Measurements from ENCODE around the gene APPL2. TPM values are rescaled to one million over a fixed set of nuclear protein-coding genes. Genes with fewer than 3 reads are reported as not detected.

APPL2 gene
- total RNA-seq, 1 donor from 2014 or later, result 35.6 TPM

- no peaks in the 10 kb centered on the region for H3K4me1 Mint-ChIP-seq (ENCODE audit: low read depth, unreplicated experiment)
- no peaks in the 10 kb centered on the region for H3K27me3 Mint-ChIP-seq (ENCODE audit: unreplicated experiment)
- H3K4me3 Mint-ChIP-seq (ENCODE audit: unreplicated experiment), result no peak overlapping the region
- H3K36me3 Mint-ChIP-seq (ENCODE audit: unreplicated experiment), result no peaks in the 10 kb centered on the region
- H3K27ac Mint-ChIP-seq (ENCODE audit: unreplicated experiment), result no peak overlapping the region
- TF ChIP-seq, protein P1, sequence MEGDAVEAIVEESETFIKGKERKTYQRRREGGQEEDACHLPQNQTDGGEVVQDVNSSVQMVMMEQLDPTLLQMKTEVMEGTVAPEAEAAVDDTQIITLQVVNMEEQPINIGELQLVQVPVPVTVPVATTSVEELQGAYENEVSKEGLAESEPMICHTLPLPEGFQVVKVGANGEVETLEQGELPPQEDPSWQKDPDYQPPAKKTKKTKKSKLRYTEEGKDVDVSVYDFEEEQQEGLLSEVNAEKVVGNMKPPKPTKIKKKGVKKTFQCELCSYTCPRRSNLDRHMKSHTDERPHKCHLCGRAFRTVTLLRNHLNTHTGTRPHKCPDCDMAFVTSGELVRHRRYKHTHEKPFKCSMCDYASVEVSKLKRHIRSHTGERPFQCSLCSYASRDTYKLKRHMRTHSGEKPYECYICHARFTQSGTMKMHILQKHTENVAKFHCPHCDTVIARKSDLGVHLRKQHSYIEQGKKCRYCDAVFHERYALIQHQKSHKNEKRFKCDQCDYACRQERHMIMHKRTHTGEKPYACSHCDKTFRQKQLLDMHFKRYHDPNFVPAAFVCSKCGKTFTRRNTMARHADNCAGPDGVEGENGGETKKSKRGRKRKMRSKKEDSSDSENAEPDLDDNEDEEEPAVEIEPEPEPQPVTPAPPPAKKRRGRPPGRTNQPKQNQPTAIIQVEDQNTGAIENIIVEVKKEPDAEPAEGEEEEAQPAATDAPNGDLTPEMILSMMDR (IDR thresholded peaks at IDR 0.05; ENCODE audit: partially characterized antibody, unreplicated experiment), result no peak
- no peak for DNase-seq
- no peaks in the 10 kb centered on the region for H3K9me3 Mint-ChIP-seq (ENCODE audit: unreplicated experiment)
Observed at GRCh38 chr12:105264771-105265170, 28.8 kb upstream of the APPL2 start.

DNA sequence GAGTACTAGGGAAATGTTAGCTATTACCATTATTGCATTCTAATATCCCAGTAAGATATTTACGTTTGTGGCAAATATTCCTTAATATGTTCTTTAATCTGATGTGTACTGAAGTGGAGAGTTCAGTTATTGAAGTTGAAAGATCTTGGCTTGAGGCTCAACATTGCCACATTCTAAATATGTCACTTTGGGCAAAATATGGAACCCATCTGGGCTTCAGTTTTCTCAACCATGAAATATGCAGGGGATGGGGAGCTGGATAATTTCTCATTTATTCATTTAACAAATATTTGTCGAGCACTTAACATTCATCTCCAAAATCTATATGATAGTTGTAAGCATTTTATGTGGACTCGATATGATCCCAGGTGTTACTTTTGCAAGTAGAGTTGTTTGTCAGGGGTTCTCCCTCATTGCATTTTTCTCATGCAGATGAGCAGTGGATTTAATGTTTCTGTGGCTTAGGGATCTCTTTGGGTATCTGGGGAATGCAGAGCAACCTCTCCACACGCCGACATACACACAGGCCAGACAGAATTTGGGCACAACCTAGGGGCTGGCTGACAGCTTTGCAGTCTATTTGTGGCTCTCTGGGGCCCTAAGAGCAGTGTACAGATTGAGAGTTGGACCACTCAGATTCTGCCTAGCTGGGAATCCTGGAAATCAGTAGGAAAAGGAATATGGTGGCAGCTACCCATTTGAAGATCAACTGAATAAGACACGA, 26.6 kb upstream of the APPL2 start:
- Mint-ChIP-seq H3K4me1 (ENCODE audit: low read depth, unreplicated experiment) (no peaks in the 10 kb centered on the region), H3K27ac (ENCODE audit: unreplicated experiment) (no peak overlapping the region), H3K27me3 (ENCODE audit: unreplicated experiment) (no peaks in the 10 kb centered on the region), H3K9me3 (ENCODE audit: unreplicated experiment) (no peaks in the 10 kb centered on the region), H3K36me3 (ENCODE audit: unreplicated experiment) (no peaks in the 10 kb centered on the region), H3K4me3 (ENCODE audit: unreplicated experiment) (no peak overlapping the region)
- TF ChIP-seq, protein P1 (IDR thresholded peaks at IDR 0.05; ENCODE audit: partially characterized antibody, unreplicated experiment), result no peak
- no peak for DNase-seq

GRCh38 chr12:105261010-105261409, 25.0 kb upstream of the APPL2 start:
- H3K27ac Mint-ChIP-seq (ENCODE audit: unreplicated experiment), result no peak overlapping the region

GRCh38 chr12:105259226-105259625, 23.3 kb upstream of the APPL2 start:
- no peak overlapping the region for H3K27ac Mint-ChIP-seq (ENCODE audit: unreplicated experiment)
- H3K4me3 Mint-ChIP-seq (ENCODE audit: unreplicated experiment), result no peak overlapping the region
- H3K36me3 Mint-ChIP-seq (ENCODE audit: unreplicated experiment), result peaks cover 5% of the 10 kb centered on the region
- H3K4me1 Mint-ChIP-seq (ENCODE audit: low read depth, unreplicated experiment), result no peaks in the 10 kb centered on the region
- DNase-seq, result no peak
- H3K27me3 Mint-ChIP-seq (ENCODE audit: unreplicated experiment), result no peaks in the 10 kb centered on the region
- H3K9me3 Mint-ChIP-seq (ENCODE audit: unreplicated experiment), result peaks cover 2% of the 10 kb centered on the region
- TF ChIP-seq, protein P1 (IDR thresholded peaks at IDR 0.05; ENCODE audit: partially characterized antibody, unreplicated experiment), result no peak

More at GRCh38 chr12:105261010-105261409, 25.0 kb upstream of the APPL2 start:
- Mint-ChIP-seq H3K36me3 (ENCODE audit: unreplicated experiment) (peaks cover 3% of the 10 kb centered on the region), H3K4me1 (ENCODE audit: low read depth, unreplicated experiment) (no peaks in the 10 kb centered on the region), H3K4me3 (ENCODE audit: unreplicated experiment) (no peak overlapping the region), H3K27me3 (ENCODE audit: unreplicated experiment) (no peaks in the 10 kb centered on the region), H3K9me3 (ENCODE audit: unreplicated experiment) (peaks cover under 1% of the 10 kb centered on the region)
- no peak for DNase-seq
- TF ChIP-seq, protein P1 (IDR thresholded peaks at IDR 0.05; ENCODE audit: partially characterized antibody, unreplicated experiment), result no peak

- H3K4me1 Mint-ChIP-seq (ENCODE audit: low read depth, unreplicated experiment), result no peaks in the 10 kb centered on the region
- peaks cover 5% of the 10 kb centered on the region for H3K36me3 Mint-ChIP-seq (ENCODE audit: unreplicated experiment)
- H3K27ac Mint-ChIP-seq (ENCODE audit: unreplicated experiment), result no peak overlapping the region
- no peak overlapping the region for H3K4me3 Mint-ChIP-seq (ENCODE audit: unreplicated experiment)
- TF ChIP-seq, protein P1 (IDR thresholded peaks at IDR 0.05; ENCODE audit: partially characterized antibody, unreplicated experiment), result no peak
- no peaks in the 10 kb centered on the region for H3K27me3 Mint-ChIP-seq (ENCODE audit: unreplicated experiment)
- H3K9me3 Mint-ChIP-seq (ENCODE audit: unreplicated experiment), result peaks cover 2% of the 10 kb centered on the region
- DNase-seq, result no peak
Observed at GRCh38 chr12:105257321-105257728, 21.4 kb upstream of the APPL2 start.

Data from glutamatergic neuron (in vitro differentiated cells).